ENCODE data around the gene CRTC1.
"Not testable (repeated sequence)": the region's sequence is repeated elsewhere in the genome, so short reads cannot be mapped to it uniquely, and the experiment has no call there.

The CRTC1 gene

GRCh38 chr19:18669883-18670282 lies 13.6 kb upstream of the CRTC1 start:
- no peak for DNase-seq (ENCODE audit: low spot score)

- no peak for DNase-seq (ENCODE audit: low spot score)
Observed at GRCh38 chr19:18670312-18670711, 13.2 kb upstream of the CRTC1 start.

DNA sequence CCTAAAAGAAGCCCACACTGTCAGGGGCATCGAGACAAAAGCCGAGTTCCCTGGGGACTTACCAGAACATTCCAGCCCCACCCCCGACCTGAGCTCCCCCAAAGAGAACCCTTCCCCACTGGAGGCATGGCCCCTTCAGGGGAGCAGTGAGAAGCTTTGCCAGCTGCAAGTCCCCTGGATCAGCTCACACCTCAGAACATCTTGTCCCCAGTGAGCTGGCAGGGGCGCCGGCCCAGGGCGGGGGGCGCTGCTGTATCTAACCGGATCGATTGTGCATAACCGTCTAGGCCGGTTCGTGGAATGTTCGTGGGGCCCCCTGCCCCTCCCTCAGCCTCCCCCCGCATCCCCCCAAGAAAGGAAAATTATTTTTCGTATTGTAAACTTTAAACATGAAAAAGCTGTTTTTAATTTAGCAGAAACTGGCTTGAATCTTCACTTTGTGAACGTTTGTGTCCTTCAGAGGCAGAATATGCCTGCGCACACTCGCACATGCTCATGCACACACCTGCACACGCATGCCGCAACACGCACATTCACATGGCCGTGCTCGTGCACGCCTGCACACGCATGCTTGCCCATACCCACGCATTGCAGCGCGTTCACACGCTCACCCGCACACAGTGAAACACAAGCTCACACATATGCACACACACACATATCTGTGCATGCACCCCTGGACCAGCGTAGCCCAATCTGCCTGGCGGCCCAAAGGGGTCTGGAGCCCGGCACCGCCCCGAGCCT lies 12.0 kb upstream of the CRTC1 start:
- DNase-seq (ENCODE audit: low spot score) = no peak

GRCh38 chr19:18672044-18672451 lies 11.4 kb upstream of the CRTC1 start:
- DNase-seq (ENCODE audit: low spot score) = no peak

GRCh38 chr19:18672606-18673337 lies 10.7 kb upstream of the CRTC1 start:
- no peak for DNase-seq (ENCODE audit: low spot score)

- peak; percentile 63 for DNase-seq (ENCODE audit: low spot score)
Observed at GRCh38 chr19:18674616-18675015, 8.9 kb upstream of the CRTC1 start.

GRCh38 chr19:18675779-18676178 lies 7.7 kb upstream of the CRTC1 start:
- no peak for DNase-seq (ENCODE audit: low spot score)

DNA sequence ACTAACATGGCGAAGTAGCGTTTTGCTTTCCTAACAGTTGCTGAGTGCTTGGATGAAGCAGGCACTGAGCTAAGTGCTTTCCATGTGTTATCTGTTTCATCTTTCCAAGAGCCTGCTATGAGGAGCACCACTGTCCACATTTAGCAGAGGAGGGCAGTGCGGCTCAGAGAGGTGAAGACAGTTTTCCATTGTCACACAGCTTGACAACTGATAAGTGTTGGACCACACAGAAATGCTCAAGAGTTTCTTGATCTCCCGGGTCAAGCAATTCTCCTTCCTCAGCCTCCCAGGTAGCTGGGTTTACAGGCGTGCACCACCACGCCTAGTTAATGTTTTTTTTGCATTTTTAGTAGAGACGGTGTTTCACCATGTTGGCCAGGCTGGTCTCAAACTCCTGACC lies 6.8 kb upstream of the CRTC1 start:
- DNase-seq (ENCODE audit: low spot score) = no peak

- DNase-seq (ENCODE audit: low spot score) = no peak
Observed at GRCh38 chr19:18677156-18677555, 6.3 kb upstream of the CRTC1 start.

- DNase-seq (ENCODE audit: low spot score) = not testable (repeated sequence)
Observed at GRCh38 chr19:18680148-18680547, 3.3 kb upstream of the CRTC1 start.

DNA sequence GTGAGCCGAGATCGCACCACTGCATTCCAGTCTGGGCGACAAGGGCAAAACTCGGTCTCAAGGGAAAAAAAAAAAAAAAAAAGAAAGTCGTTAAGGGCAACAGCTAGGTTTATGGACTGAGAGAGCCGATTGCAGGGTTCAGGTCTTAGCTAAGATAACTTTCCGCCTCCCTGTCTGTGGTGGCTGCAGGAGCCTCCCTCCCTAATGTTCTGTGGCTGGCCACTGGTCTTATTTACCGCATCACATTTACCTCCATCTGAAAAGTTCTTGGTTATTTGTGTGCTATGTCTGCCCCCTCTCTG lies 722 bp upstream of the CRTC1 start:
- DNase-seq (ENCODE audit: low spot score) = no peak

DNA sequence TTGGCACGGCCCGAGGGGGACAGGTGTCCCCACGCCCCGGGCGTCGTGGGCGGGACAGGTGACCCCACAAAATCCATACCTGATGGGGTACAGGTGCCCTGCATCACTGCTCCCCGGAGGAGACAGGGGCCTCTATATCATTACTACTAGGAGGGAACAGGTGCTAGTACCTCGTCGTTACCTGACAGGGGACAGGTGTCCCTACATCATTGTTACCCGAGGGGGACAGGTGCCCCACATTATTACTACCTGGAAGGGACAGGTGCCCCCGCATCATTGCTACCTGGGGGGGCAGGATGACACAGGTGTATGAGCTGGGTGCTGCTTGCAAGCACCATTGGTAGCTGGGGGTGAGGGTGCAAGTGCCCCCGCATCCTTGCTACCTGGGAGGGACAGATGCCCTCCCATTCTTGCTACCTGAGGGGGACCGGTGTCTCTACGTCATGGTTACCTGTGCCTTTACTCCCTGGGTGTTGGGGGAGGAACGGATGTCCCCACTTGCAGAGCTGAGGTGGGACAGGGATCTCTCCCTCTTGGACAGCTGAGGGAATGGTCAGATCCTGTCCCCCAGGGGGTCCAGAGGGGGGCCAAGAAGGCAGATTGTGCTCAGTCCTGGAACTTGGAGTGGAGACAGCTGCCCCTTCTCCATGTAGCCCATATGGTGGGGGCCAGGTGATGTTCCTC lies 620 bp downstream of the CRTC1 start:
- DNase-seq (ENCODE audit: low spot score) = no peak

DNA sequence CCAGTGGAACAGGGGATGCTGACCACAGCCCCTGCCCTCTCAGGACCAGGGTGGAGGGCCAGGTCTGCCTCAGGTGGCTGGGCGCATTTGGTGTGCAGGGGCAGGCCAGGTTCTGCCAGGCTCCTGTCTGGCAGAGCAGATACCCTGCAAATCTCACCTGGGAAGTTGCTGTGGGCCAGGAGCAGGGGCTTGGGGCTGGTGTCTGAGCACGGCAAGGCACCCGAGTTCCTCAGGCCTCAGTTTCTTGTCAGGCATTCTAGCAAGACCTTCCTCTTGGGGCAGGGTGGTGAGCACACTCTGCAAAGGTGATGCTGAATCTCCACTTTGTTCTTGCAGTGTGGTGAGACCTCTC lies 1.1 kb downstream of the CRTC1 start:
- DNase-seq (ENCODE audit: low spot score) = no peak

GRCh38 chr19:18685597-18686190 lies 2.2 kb downstream of the CRTC1 start:
- DNase-seq (ENCODE audit: low spot score) = no peak

- no peak for DNase-seq (ENCODE audit: low spot score)
Observed at GRCh38 chr19:18687740-18688465, 4.4 kb downstream of the CRTC1 start.

DNA sequence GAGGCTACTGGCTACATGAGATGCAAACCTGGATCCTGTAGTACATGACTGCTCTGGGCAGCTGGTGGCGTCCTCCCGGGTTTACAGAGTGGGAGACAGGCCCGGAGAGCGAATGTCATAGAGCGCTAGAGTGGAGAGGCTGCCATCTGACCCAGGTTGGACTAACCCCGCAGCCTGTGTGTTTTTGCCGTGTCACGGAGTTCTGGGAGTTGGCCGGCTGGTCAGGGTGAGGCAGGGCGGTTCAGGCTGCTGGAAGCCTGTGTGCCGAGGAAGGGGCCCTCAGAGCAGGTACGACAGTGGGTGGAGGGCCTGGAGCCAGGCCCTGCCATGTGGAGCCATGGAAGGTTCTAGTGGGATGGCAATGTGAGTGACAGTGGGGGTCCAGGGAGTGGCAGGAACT lies 12.5 kb downstream of the CRTC1 start:
- DNase-seq (ENCODE audit: low spot score) = no peak

DNA sequence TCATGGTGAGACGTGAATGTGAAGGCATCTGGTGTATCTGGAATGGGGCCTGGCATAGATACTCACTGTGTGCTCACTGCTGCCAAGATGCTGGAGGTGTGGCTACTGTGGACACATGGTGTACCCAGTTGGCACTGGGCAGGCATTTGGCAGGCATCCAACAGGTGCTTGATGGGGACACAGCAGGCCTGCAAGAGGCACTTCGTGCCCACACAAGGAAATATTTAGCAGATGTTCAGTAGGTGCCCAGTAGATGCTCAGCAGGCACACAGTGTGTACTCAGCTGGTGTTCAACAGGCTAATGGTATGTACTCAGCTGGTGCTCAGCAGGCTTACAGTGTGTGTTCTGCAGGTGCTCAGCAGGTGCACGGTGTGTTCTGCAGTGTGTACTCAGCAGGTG lies 14.2 kb downstream of the CRTC1 start:
- DNase-seq (ENCODE audit: low spot score) = no peak

GRCh38 chr19:18698321-18699167 lies 15.1 kb downstream of the CRTC1 start:
- DNase-seq (ENCODE audit: low spot score) = no peak

DNA sequence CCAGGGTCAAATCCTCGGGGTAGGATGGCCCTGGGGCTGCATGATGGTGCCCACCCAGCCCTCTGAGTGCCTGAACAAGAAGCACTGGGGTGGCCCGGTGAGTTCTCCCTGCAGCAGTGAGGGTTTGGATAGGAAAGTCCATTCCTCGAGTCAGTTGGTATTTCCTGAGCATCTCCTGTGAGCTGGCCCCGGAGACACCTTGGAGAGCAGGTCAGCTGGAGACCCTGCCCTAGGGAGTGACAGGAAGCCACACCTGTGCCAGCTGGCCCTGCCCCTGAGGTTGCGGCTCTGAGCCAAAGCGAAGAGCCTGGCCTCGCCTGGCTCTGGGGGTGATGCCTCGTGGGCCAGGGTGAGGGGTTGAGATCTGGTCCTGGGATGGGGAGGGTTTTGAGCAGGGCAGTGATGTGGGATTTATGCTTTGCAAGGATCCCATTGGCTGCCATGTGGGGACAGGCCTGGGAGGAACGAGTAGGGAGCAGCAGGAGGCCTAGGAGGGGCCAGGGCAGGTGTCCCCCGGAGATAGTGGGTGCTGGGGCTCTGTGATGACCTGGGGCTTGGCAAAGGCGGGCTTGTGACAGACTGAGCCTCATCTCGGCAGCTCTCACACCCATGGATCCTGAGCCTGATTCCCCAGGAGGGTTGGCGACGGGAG lies 16.0 kb downstream of the CRTC1 start:
- DNase-seq (ENCODE audit: low spot score) = no peak

- no peak for DNase-seq (ENCODE audit: low spot score)
Observed at GRCh38 chr19:18700501-18701249, 17.2 kb downstream of the CRTC1 start.

Data from globus pallidus (tissue), 1 donor.